ENCODE measurements around the gene LRRC3B.
"Not testable (repeated sequence)": the region's sequence is repeated elsewhere in the genome, so short reads cannot be mapped to it uniquely, and the experiment has no call there.

LRRC3B gene

DNA sequence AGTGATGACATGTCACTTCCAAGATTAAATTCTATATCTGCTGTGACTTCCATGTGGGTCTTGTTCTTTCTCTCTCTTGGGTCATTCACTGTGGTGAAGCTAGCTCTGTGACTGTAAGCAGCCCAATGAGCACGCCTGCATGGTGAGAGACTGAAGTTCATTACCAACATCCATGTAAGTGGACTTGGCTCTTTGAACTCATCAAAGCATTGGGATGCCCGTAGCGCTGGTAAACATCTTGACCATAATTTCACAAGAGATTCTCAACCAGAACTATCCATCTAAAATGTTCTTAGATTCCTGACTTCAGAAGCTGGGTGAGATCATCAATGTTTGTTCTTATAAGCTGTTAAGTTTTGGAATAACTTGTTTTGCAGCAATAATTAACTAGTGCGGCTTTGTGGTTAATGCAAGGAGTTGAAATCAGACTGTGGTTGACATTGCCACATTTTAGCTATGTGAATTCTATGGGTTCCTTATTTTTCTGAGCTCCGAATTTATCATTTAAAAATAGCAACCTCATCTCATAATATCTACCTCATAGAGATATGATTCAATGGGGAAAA lies 31.6 kb upstream of the LRRC3B start:
- CTCF ChIA-PET = no interaction called here
- no peak for TF ChIP-seq ELF4 (IDR thresholded peaks at IDR 0.05)
- no peak for TF ChIP-seq CTBP1 (IDR thresholded peaks at IDR 0.05; ENCODE audit: borderline replicate concordance)
- no peak for TF ChIP-seq BHLHE40 (IDR thresholded peaks at IDR 0.05; ENCODE audit: borderline replicate concordance)
- TF ChIP-seq, protein P1, sequence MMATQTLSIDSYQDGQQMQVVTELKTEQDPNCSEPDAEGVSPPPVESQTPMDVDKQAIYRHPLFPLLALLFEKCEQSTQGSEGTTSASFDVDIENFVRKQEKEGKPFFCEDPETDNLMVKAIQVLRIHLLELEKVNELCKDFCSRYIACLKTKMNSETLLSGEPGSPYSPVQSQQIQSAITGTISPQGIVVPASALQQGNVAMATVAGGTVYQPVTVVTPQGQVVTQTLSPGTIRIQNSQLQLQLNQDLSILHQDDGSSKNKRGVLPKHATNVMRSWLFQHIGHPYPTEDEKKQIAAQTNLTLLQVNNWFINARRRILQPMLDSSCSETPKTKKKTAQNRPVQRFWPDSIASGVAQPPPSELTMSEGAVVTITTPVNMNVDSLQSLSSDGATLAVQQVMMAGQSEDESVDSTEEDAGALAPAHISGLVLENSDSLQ (IDR thresholded peaks at IDR 0.05) = no peak
- TF ChIP-seq SP1 (IDR thresholded peaks at IDR 0.05) = no peak
- TF ChIP-seq LEF1 (IDR thresholded peaks at IDR 0.05; ENCODE audit: borderline replicate concordance) = no peak
- no peak for TF ChIP-seq ARNT (IDR thresholded peaks at IDR 0.05)
- no peak for TF ChIP-seq FOXM1 (IDR thresholded peaks at IDR 0.05; ENCODE audit: borderline replicate concordance)
- TF ChIP-seq FOXK2 (IDR thresholded peaks at IDR 0.05) = no peak
- TF ChIP-seq HDGF (IDR thresholded peaks at IDR 0.05; ENCODE audit: borderline replicate concordance) = no peak
- no peak for TF ChIP-seq L3MBTL2 (conservative IDR thresholded peaks at IDR 0.05)
- TF ChIP-seq FOXA1 (IDR thresholded peaks at IDR 0.05) = no peak
- no peak for TF ChIP-seq NFRKB (IDR thresholded peaks at IDR 0.05)
- TF ChIP-seq ZNF384 (IDR thresholded peaks at IDR 0.05) = no peak
- TF ChIP-seq TARDBP (IDR thresholded peaks at IDR 0.05) = no peak
- TF ChIP-seq SUZ12 (IDR thresholded peaks at IDR 0.05) = no peak

DNA sequence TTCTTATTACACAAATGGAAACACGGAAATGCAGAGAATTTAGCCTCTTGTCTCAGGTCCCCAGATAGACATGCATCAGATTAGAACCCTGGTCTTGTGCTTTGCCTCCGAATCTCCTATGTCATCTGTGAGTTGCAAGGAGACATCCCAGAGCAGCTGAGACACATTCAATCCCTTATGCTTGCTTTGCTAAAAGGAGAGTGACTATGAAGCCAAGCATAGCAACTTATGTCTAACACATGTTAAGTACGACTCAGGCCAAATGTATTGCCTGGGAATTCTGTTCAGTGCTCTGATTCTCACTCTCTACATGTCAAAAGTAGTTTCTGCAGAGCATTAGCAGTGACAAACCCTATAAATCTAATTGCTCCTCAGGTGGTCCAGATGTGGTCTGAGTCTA lies 30.6 kb upstream of the LRRC3B start:
- DNase-seq (ENCODE audit: extremely low spot score) = no peak
- CTCF ChIA-PET = no interaction called here
- TF ChIP-seq LEF1 (IDR thresholded peaks at IDR 0.05; ENCODE audit: borderline replicate concordance) (no peak), ARNT (IDR thresholded peaks at IDR 0.05) (no peak), TARDBP (IDR thresholded peaks at IDR 0.05) (no peak)
- TF ChIP-seq, protein P1 (IDR thresholded peaks at IDR 0.05) = no peak
- POLR2A ChIA-PET = no interaction called here

More for the DNA sequence above, 31.6 kb upstream of the LRRC3B start:
- no peak for DNase-seq (ENCODE audit: extremely low spot score)
- POLR2A ChIA-PET = no interaction called here

DNA sequence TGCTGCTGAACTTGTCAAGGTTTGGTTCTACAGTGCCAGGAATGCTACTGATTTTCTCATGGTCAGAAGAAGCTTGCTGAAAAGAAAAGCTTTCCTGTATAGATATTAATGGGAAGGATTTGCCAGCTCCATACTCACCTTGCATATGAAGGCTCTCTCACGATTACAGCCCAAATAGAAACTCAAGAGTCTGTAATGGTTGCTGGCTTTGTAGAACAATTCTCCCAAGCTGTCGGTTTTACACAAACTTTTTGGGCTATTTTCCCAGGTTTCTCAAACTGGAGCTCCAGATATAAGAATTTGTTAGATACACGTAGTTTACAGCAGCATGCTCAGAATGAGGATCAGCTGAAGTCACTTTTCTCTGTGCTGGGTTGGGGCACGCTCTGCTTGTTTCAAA lies 30.1 kb upstream of the LRRC3B start:
- ChIA-PET POLR2A (no interaction called here), CTCF (no interaction called here)
- DNase-seq (ENCODE audit: extremely low spot score) = no peak
- TF ChIP-seq FOXM1 (IDR thresholded peaks at IDR 0.05; ENCODE audit: borderline replicate concordance) = no peak
- TF ChIP-seq NFRKB (IDR thresholded peaks at IDR 0.05) = no peak
- no peak for TF ChIP-seq FOXA1 (IDR thresholded peaks at IDR 0.05)
- no peak for TF ChIP-seq FOXK2 (IDR thresholded peaks at IDR 0.05)
- TF ChIP-seq SP1 (IDR thresholded peaks at IDR 0.05) = no peak
- no peak for TF ChIP-seq TARDBP (IDR thresholded peaks at IDR 0.05)
- no peak for TF ChIP-seq ZNF384 (IDR thresholded peaks at IDR 0.05)
- TF ChIP-seq LEF1 (IDR thresholded peaks at IDR 0.05; ENCODE audit: borderline replicate concordance) = no peak
- no peak for TF ChIP-seq HDGF (IDR thresholded peaks at IDR 0.05; ENCODE audit: borderline replicate concordance)
- TF ChIP-seq ARNT (IDR thresholded peaks at IDR 0.05) = no peak
- TF ChIP-seq CTBP1 (IDR thresholded peaks at IDR 0.05; ENCODE audit: borderline replicate concordance) = no peak

DNA sequence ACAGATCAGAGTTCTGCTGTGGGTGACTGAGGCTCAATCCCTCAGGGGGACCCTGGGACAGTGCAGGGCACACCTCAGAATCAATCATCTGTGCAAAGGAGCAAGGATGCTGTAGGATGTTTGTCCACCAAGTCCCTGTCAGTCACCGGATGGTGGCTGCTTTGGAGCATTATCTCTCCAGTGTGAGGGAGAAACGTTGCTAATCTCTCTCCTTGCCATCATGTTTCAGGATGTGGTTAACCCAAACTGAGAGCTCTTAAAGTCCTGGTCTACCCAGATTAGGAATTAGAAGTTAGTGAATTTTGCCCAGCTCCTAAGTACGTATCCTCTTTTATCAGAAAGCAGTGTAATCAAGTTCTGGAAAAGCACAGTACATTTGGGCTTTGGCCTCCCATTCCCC lies 26.2 kb upstream of the LRRC3B start:
- ChIA-PET POLR2A (no interaction called here), CTCF (no interaction called here)
- DNase-seq (ENCODE audit: extremely low spot score) = no peak
- TF ChIP-seq FOXK2 (IDR thresholded peaks at IDR 0.05) (no peak), L3MBTL2 (conservative IDR thresholded peaks at IDR 0.05) (no peak), LEF1 (IDR thresholded peaks at IDR 0.05; ENCODE audit: borderline replicate concordance) (no peak), NFRKB (IDR thresholded peaks at IDR 0.05) (no peak), CTBP1 (IDR thresholded peaks at IDR 0.05; ENCODE audit: borderline replicate concordance) (no peak), ELF4 (IDR thresholded peaks at IDR 0.05) (no peak), FOXM1 (IDR thresholded peaks at IDR 0.05; ENCODE audit: borderline replicate concordance) (no peak), FOXA1 (IDR thresholded peaks at IDR 0.05) (no peak), SUZ12 (IDR thresholded peaks at IDR 0.05) (no peak), TARDBP (IDR thresholded peaks at IDR 0.05) (no peak), HDGF (IDR thresholded peaks at IDR 0.05; ENCODE audit: borderline replicate concordance) (no peak), ARNT (IDR thresholded peaks at IDR 0.05) (no peak), SP1 (IDR thresholded peaks at IDR 0.05) (no peak), ZNF384 (IDR thresholded peaks at IDR 0.05) (no peak), BHLHE40 (IDR thresholded peaks at IDR 0.05; ENCODE audit: borderline replicate concordance) (no peak)
- TF ChIP-seq, protein P1 (IDR thresholded peaks at IDR 0.05) = no peak

DNA sequence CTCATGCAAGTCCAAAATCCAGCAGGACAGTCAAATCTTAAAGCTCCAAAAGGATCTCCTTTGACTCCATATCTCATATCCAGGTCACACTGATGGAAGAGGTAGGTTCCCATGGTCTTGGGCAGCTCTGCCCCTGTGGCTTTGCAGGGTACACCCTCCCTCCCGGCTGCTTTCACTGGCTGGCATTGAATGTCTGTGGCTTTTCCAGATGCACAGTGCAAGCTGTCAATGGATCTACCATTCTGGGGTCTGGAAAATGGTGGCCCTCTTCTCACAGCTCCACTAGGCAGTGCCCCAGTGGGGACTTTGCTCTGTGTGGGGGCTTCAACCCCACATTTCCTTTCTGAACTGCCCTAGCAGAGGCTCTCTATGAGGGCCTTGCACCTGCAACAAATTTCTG lies 19.3 kb upstream of the LRRC3B start:
- DNase-seq (ENCODE audit: extremely low spot score); POLR2A ChIA-PET; CTCF ChIA-PET: not testable (repeated sequence)

DNA sequence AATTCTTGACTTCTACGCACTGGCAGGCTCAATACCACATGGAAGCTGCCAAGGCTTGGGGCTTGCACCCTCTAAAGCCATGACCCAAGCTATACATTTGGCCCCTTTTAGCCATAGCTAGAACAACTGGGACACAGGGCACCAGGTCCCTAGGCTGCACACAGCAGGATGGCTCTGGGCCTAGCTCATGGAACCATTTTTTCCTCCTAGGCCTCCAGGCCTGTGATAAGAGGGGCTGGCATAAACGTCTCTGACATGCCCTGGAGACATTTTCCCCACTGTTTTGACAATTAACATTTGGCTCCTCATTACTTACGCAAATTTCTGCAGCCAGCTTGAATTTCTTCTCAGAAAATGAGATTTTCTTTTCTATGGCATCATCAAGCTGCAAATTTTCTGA lies 18.8 kb upstream of the LRRC3B start:
- POLR2A ChIA-PET; CTCF ChIA-PET; DNase-seq (ENCODE audit: extremely low spot score): not testable (repeated sequence)

DNA sequence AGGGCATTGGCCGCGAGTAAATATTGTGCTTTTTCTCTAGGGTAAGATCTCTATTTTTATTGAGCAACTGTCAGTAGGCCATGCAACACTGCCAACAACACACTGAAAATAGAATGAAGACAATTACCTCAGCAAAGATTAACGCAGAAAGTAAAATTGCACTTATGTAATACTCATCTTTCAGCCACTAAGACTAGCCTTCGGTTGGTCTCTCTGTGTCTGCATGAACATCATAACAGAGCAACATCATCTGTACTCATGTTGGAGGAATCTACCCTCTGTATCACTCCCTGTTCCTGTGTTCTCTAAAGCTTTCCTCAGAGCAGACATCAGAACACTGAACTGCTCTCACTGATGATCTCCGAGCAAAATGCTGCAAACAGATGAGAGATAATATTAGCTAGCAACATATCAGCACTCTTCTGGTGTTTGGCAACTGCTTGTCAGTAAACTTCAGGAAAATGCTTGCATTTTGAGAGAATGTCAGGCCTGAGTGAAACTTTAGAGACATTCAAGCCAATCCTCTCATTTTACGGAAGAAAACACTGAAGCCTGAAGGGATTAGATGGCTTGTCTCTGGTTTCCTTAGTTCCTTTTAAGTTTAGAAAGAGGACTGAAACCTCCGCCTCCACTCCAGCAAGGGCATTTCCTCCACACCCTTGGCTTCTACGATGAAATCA lies 8.4 kb upstream of the LRRC3B start:
- CTCF ChIA-PET = no interaction called here
- POLR2A ChIA-PET = no interaction called here
- TF ChIP-seq SP1 (IDR thresholded peaks at IDR 0.05) (no peak), FOXA1 (IDR thresholded peaks at IDR 0.05) (no peak), HDGF (IDR thresholded peaks at IDR 0.05; ENCODE audit: borderline replicate concordance) (no peak), NFRKB (IDR thresholded peaks at IDR 0.05) (no peak), ELF4 (IDR thresholded peaks at IDR 0.05) (no peak), L3MBTL2 (conservative IDR thresholded peaks at IDR 0.05) (no peak), ZNF384 (IDR thresholded peaks at IDR 0.05) (no peak), LEF1 (IDR thresholded peaks at IDR 0.05; ENCODE audit: borderline replicate concordance) (no peak), FOXK2 (IDR thresholded peaks at IDR 0.05) (no peak), FOXM1 (IDR thresholded peaks at IDR 0.05; ENCODE audit: borderline replicate concordance) (no peak), TARDBP (IDR thresholded peaks at IDR 0.05) (no peak), ARNT (IDR thresholded peaks at IDR 0.05) (no peak), BHLHE40 (IDR thresholded peaks at IDR 0.05; ENCODE audit: borderline replicate concordance) (no peak), SUZ12 (IDR thresholded peaks at IDR 0.05) (no peak), CTBP1 (IDR thresholded peaks at IDR 0.05; ENCODE audit: borderline replicate concordance) (no peak)
- TF ChIP-seq, protein P1 (IDR thresholded peaks at IDR 0.05) = no peak
- no peak for DNase-seq (ENCODE audit: extremely low spot score)

Measured in HEK293T (cell line).